ENCODE results near the gene BACH2. TPM values are rescaled to one million over a fixed set of nuclear protein-coding genes. Genes with fewer than 3 reads are reported as not detected.

Gene BACH2
- total RNA-seq, 1 experiment from 2014 or later, result 3.3 TPM

DNA sequence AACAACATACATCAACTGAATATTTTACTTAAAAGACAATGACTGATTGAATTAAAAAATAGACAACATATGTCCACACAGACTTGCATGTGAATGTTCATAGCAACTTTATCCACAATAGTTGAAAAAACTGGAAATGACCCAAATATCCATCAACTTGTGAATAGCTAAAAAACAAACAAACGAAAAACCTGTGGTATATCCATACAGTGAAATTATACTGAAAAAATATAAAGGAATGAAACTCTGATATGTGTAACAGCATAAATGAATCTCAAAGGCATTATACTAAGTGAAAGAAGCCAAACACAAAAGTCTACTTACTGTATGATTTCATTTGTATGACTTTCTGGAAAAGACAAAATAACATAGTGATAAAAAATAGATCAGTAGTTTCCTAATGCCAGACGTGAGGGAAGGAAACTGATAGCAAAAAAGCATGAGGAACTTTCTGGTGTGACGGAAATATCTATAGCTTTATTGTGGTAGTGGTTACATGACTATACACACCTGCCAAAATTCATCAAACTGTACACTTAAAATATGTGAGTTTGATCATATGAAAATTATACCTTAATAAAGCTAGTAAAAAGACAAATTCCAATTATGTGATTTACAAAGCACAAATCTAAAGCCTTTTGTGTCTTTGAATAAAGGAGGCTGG, 123.2 kb downstream of the BACH2 start:
- ATAC-seq (no peak), DNase-seq (ENCODE audit: low read depth, low spot score) (no peak)
- Histone ChIP-seq H3K79me2 (ENCODE audit: insufficient read depth, low read length) (no peaks in the 10 kb centered on the region), H2AFZ (ENCODE audit: low read depth, low read length, poor library complexity, severe bottlenecking) (no peak overlapping the region), H3K36me3 (ENCODE audit: control insufficient read depth in 1 of 2, insufficient read depth in 2 of 2, low read length in 2 of 2) (no peaks in the 10 kb centered on the region), H3K4me1 (ENCODE audit: control insufficient read depth in 1 of 2, insufficient read depth in 2 of 2, low read length in 2 of 2) (peaks cover 0 to 14% of the 10 kb centered on the region in 2 experiments; a peak in 1 of 4 replicates), H3K27ac (ENCODE audit: low read depth, low read length) (no peak overlapping the region), H3K9me3 (ENCODE audit: control insufficient read depth in 1 of 2, insufficient read depth in 1 of 2, low read depth in 1 of 2, low read length in 2 of 2) (no peaks in the 10 kb centered on the region), H3K27me3 (ENCODE audit: insufficient read depth, low read length) (no peaks in the 10 kb centered on the region), H3K9me2 (ENCODE audit: insufficient read depth) (no peaks in the 10 kb centered on the region), H4K20me1 (ENCODE audit: insufficient read depth) (no peaks in the 10 kb centered on the region), H3K4me2 (ENCODE audit: low read length) (no peak overlapping the region), H3K4me3 (replicated peaks in 1 of 2; ENCODE audit: low read depth in 1 of 2, low read length in 2 of 2) (no peak overlapping the region), H3K9ac (ENCODE audit: low read length) (no peak overlapping the region)
- TF ChIP-seq SRF (IDR thresholded peaks at IDR 0.05; ENCODE audit: low read depth) (no peak), ZFX (IDR thresholded peaks at IDR 0.05) (no peak)
- intact Hi-C loops (cut with micrococcal nuclease), result no loop called here
- no TSS peak for BruUV-seq (replicated peaks)
- POLR2A ChIA-PET, result no interaction called here
- CTCF ChIA-PET, result no interaction called here
- RAD21 ChIA-PET (ENCODE audit: low non-redundant PET in 1 of 2, low total read pairs in 2 of 2, uncharacterized antibody in 2 of 2, unreplicated experiment in 2 of 2), result no interaction called here

GRCh38 chr6:90170601-90171000, 126.0 kb downstream of the BACH2 start:
- H3K4me2 ChIP-seq (ENCODE audit: low read length), result no peak overlapping the region
- H3K9me3 ChIP-seq (ENCODE audit: control insufficient read depth in 1 of 2, insufficient read depth in 1 of 2, low read depth in 1 of 2, low read length in 2 of 2), result no peaks in the 10 kb centered on the region
- H3K27ac ChIP-seq (ENCODE audit: low read depth, low read length), result no peak overlapping the region
- no peaks in the 10 kb centered on the region for H3K27me3 ChIP-seq (ENCODE audit: insufficient read depth, low read length)
- ATAC-seq (no peak), DNase-seq (ENCODE audit: low read depth, low spot score) (no peak)
- no peaks in the 10 kb centered on the region for H3K9me2 ChIP-seq (ENCODE audit: insufficient read depth)
- no peaks in the 10 kb centered on the region for H3K36me3 ChIP-seq (ENCODE audit: control insufficient read depth in 1 of 2, insufficient read depth in 2 of 2, low read length in 2 of 2)
- CTCF ChIA-PET, result no interaction called here
- H3K4me1 ChIP-seq (ENCODE audit: control insufficient read depth in 1 of 2, insufficient read depth in 2 of 2, low read length in 2 of 2), result peaks cover 0 to 10% of the 10 kb centered on the region in 2 experiments; a peak in 1 of 4 replicates
- POLR2A ChIA-PET, result no interaction called here
- TF ChIP-seq EZH2 (IDR thresholded peaks at IDR 0.05) (no peak), SP1 (IDR thresholded peaks at IDR 0.05; ENCODE audit: low read depth) (no peak), YY1 (IDR thresholded peaks at IDR 0.05; ENCODE audit: extremely low read depth, insufficient replicate concordance, low read depth, low read length) (no peak), EGR1 (IDR thresholded peaks at IDR 0.05; ENCODE audit: low read depth) (no peak), ZFX (IDR thresholded peaks at IDR 0.05) (no peak), TCF7L2 (IDR thresholded peaks at IDR 0.05; ENCODE audit: borderline replicate concordance, extremely low read depth, insufficient read depth, insufficient read length) (no peak)
- TF ChIP-seq, protein P1, sequence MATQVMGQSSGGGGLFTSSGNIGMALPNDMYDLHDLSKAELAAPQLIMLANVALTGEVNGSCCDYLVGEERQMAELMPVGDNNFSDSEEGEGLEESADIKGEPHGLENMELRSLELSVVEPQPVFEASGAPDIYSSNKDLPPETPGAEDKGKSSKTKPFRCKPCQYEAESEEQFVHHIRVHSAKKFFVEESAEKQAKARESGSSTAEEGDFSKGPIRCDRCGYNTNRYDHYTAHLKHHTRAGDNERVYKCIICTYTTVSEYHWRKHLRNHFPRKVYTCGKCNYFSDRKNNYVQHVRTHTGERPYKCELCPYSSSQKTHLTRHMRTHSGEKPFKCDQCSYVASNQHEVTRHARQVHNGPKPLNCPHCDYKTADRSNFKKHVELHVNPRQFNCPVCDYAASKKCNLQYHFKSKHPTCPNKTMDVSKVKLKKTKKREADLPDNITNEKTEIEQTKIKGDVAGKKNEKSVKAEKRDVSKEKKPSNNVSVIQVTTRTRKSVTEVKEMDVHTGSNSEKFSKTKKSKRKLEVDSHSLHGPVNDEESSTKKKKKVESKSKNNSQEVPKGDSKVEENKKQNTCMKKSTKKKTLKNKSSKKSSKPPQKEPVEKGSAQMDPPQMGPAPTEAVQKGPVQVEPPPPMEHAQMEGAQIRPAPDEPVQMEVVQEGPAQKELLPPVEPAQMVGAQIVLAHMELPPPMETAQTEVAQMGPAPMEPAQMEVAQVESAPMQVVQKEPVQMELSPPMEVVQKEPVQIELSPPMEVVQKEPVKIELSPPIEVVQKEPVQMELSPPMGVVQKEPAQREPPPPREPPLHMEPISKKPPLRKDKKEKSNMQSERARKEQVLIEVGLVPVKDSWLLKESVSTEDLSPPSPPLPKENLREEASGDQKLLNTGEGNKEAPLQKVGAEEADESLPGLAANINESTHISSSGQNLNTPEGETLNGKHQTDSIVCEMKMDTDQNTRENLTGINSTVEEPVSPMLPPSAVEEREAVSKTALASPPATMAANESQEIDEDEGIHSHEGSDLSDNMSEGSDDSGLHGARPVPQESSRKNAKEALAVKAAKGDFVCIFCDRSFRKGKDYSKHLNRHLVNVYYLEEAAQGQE (IDR thresholded peaks at IDR 0.05; ENCODE audit: low read depth), result no peak
- H3K79me2 ChIP-seq (ENCODE audit: insufficient read depth, low read length), result no peaks in the 10 kb centered on the region
- H4K20me1 ChIP-seq (ENCODE audit: insufficient read depth), result no peaks in the 10 kb centered on the region
- H3K4me3 ChIP-seq (replicated peaks in 1 of 2; ENCODE audit: low read depth in 1 of 2, low read length in 2 of 2), result no peak overlapping the region
- H3K9ac ChIP-seq (ENCODE audit: low read length), result no peak overlapping the region
- no peak overlapping the region for H2AFZ ChIP-seq (ENCODE audit: low read depth, low read length, poor library complexity, severe bottlenecking)
- RAD21 ChIA-PET (ENCODE audit: low non-redundant PET in 1 of 2, low total read pairs in 2 of 2, uncharacterized antibody in 2 of 2, unreplicated experiment in 2 of 2), result no interaction called here
- intact Hi-C loops (cut with micrococcal nuclease), result no loop called here
- no TSS peak for BruUV-seq (replicated peaks)

All from HCT116 (cell line).